ENCODE results near the gene CNTN4. TPM values are rescaled to one million over a fixed set of nuclear protein-coding genes. Genes with fewer than 3 reads are reported as not detected.

Gene CNTN4
- polyA plus RNA-seq, 4 donors = 29.0 to 35.1 (median 32.8) TPM

DNA sequence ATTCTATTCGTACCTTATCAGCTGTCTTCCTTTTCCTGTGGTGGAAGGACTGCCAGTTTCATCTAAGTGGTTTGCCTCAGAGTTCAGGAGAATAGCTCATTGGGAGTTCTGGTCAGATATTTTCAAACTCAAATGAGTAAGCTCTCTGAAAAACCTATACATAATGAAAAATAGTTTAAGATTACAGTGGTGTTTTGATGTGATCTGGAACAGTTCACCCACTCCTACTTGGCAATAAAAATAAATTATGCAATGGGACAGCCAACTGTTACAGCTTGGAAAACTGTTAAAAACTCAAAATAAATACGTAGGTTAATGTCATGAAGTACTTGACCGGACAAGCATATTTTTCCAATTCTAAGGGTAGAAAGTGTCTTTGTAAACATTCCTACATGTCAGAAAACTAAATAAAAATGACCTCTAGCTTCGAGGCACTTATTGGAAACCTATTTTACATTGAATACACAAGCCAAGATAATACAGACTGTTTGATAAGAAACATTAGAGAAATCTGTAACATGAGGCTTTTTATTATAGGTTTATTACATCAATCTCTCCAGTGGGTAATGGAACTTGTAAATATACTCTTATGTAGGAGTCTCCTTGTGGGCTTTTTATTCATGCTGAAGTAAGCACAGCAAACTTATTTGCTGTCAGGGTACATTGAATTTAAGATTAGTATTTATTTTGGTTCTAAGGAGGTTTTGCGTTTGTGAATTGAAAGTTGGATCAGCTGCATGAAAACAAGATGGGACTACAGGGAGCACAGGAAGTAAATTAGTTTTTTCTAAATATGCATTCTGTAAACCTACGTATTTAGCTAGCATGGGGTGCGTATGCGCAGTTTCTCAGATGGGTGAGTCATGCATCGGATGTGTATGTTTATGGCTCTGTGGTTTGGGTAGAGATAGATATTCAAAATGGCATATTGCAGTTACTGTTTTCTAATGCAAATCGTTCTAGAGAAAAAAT lies 558.4 kb downstream of the CNTN4 start:
- DNase-seq (ENCODE audit: low read depth in 4 of 4, low spot score in 3 of 4) = no peak

DNA sequence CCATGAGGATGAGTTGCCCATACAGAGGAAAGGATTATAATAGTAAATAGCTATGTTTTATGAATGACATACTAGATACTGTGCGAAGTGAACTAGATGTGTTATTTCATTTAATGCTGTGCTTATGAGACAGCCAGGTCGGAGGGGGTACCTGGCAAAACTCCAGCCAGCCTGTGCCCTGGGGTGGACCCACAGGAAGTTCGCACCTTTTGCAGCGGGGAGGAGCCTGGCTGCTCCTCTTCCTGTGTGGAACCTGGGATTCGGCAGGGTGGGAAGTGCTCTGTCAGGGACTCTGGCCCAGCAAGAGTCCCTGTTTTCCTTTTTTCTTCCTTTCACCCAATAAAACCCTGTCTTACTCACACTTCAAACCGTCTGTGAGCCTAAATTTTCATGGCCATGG lies 559.3 kb downstream of the CNTN4 start:
- DNase-seq (ENCODE audit: low read depth in 4 of 4, low spot score in 3 of 4) = no peak

- no peak for DNase-seq (ENCODE audit: low read depth in 4 of 4, low spot score in 3 of 4)
Observed at GRCh38 chr3:2659896-2660295, 561.2 kb downstream of the CNTN4 start.

- DNase-seq (ENCODE audit: low read depth in 4 of 4, low spot score in 3 of 4) = no peak
Observed at GRCh38 chr3:2661078-2661477, 562.4 kb downstream of the CNTN4 start.

- no peak for DNase-seq (ENCODE audit: low read depth in 4 of 4, low spot score in 3 of 4)
Observed at GRCh38 chr3:2677501-2677900, 578.8 kb downstream of the CNTN4 start.

- DNase-seq (ENCODE audit: low read depth in 4 of 4, low spot score in 3 of 4) = no peak
Observed at GRCh38 chr3:2680236-2680635, 581.6 kb downstream of the CNTN4 start.

DNA sequence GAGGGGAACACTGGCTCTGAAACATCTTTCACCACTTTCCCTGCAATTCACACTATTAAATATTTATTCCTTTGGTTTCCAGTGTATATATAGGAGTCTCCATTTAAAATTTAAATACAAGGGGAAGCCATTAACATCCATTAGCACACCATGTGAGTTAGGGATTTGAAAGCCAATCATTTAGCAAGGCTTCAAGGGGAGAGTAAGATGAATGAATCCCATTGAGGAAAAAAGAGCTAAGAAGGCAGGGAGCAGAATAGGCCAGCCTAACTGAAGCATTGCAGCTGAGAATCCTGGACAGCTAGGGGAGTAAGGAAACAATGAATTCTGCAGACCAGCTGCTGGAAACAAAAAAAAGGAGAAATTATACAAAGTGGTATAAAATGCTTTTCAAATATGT lies 585.4 kb downstream of the CNTN4 start:
- no peak for DNase-seq (ENCODE audit: low read depth in 4 of 4, low spot score in 3 of 4)

- no peak for DNase-seq (ENCODE audit: low read depth in 4 of 4, low spot score in 3 of 4)
Observed at GRCh38 chr3:2686816-2687502, 588.3 kb downstream of the CNTN4 start.

- DNase-seq (ENCODE audit: low read depth in 4 of 4, low spot score in 3 of 4) = no peak
Observed at GRCh38 chr3:2697589-2697988, 598.9 kb downstream of the CNTN4 start.

GRCh38 chr3:2701471-2701870 lies 602.8 kb downstream of the CNTN4 start:
- no peak for DNase-seq (ENCODE audit: low read depth in 4 of 4, low spot score in 3 of 4)

- DNase-seq (ENCODE audit: low read depth in 4 of 4, low spot score in 3 of 4) = no peak
Observed at GRCh38 chr3:2706144-2706835, 607.6 kb downstream of the CNTN4 start.

DNA sequence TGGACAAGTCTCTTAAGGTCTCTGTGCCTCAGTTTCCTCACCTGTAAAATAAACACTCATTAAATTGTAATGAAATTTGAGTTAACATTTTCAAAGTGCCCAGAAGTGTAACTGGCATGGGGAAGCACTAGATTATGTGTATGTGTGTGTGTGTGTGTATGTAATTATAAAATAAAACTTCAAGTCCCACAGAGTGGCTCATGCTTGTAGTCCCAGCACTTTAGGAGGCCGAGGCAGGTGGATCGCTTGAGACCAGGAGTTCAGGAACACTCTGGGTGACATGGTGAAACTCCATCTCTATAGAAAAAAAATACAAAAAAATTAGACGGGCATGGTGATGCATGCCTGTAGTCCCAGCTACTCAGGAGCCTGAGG lies 608.2 kb downstream of the CNTN4 start:
- no peak for DNase-seq (ENCODE audit: low read depth in 4 of 4, low spot score in 3 of 4)

DNA sequence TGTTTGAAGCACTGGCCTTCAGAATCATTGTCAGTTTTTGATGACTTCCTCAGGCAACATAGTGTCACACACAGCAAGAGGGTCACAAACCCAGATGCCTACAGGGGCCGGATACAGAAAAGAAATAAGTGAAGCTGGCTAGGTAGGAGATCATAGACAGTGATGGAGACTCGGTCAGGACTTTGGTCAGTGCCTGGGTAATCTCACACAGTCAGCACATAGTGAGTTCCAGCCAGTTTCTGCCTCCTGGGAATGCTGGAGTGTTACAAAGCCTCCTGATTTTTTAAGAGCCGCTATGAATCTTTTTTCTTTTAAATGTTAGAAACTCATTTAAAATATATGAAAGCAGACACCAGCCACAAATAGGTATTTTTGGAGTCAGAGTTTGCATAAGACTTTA lies 612.4 kb downstream of the CNTN4 start:
- DNase-seq (ENCODE audit: low read depth in 4 of 4, low spot score in 3 of 4) = no peak

- no peak for DNase-seq (ENCODE audit: low read depth in 4 of 4, low spot score in 3 of 4)
Observed at GRCh38 chr3:2713923-2714322, 615.3 kb downstream of the CNTN4 start.

GRCh38 chr3:2714834-2715233 lies 616.2 kb downstream of the CNTN4 start:
- no peak for DNase-seq (ENCODE audit: low read depth in 4 of 4, low spot score in 3 of 4)

DNA sequence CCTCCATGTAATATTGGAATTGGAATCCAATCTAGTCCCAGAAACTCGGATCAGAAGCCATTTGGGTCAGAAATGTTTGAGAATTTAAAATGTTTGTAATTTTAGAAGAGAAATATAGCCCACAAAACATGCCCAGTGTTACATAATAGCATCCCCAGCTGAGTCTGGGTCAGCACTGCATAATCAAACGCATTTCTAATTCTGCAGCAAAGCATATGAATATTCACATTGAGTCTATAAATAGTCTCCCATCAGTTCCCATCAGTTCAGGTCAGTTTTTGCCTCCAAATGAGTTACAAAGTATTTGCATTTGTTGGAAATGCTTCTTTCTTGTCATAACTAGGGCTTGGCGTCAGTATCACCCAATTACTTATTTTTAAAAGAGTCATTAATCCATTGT lies 628.4 kb downstream of the CNTN4 start:
- DNase-seq (ENCODE audit: low read depth in 4 of 4, low spot score in 3 of 4) = no peak

DNA sequence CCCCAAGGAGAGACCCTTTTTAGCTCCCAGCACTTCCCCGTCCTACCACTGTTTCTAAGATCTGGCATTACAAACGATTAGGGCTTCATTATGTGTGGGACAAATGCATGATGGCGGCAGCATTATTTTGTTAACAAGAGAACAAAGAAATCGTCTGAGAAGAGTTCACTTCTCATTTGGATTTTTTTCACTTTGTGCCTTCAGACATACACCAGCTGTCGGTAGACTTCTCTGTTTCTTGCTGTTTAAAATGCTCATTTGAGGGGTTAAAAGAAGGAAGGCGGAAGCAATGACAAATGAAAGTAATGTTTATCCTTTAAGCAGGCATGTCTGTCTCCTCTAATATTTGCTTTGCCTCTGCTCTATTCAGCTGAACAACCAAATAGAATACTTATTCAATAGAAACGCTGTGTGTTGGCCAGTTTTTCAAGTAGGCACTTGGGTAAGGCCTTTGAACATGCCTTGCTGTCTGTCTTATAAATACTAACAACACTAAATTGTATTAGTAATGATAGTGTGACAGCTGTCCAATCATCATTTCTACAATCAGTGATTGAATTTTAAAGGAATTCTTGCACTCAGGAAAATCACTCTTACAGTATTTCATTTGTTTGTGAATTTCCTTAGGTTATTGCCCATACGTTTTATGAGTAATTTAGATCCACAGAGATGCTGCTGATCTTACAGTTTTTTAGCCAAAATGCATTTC lies 629.1 kb downstream of the CNTN4 start:
- no peak for DNase-seq (ENCODE audit: low read depth in 4 of 4, low spot score in 3 of 4)

- DNase-seq (ENCODE audit: low read depth in 4 of 4, low spot score in 3 of 4) = no peak
Observed at GRCh38 chr3:2731843-2732242, 633.2 kb downstream of the CNTN4 start.

- DNase-seq (ENCODE audit: low read depth in 4 of 4, low spot score in 3 of 4) = no peak
Observed at GRCh38 chr3:2735392-2735894, 636.8 kb downstream of the CNTN4 start.

DNA sequence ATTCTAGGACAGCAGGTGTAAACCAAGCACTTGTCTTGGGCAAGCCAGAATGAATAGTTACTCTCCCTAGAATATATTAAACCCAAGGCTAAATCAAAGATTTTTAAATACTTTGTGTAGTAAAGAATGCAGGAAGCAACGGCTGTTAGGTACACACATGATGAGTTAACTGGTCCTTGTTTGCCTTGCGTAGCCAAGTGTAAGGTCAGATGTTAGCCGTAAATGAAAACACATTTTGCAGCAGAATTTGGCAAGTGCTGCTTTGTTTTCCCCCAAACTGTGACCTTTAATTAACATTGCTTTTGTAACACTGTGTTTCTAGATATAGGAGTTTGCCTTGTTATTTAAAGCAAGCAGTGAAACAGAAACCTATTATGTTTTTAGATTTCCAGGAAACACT lies 642.9 kb downstream of the CNTN4 start:
- DNase-seq (ENCODE audit: low read depth in 4 of 4, low spot score in 3 of 4) = no peak
